Measurements from ENCODE around the gene NEBL.

DNA sequence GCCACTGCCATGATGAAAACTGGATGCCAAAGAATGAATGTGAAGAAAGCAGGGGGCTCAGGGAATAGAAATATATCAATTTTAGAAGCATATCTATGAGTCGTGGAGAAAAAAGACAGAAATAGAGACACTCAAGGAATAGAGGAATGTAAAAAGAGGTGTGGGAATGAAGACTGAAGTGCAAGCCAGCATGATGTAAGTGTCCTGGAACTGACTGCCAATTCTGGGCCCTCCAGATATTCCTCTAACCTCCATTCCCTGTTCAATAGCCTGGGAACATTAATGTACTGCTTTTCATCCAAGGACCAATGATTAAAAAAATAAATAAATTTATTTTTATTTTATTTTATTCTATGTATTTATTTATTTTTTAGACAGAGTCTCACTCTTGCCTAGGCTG lies 40.6 kb downstream of the NEBL start:
- TF ChIP-seq, protein P1, sequence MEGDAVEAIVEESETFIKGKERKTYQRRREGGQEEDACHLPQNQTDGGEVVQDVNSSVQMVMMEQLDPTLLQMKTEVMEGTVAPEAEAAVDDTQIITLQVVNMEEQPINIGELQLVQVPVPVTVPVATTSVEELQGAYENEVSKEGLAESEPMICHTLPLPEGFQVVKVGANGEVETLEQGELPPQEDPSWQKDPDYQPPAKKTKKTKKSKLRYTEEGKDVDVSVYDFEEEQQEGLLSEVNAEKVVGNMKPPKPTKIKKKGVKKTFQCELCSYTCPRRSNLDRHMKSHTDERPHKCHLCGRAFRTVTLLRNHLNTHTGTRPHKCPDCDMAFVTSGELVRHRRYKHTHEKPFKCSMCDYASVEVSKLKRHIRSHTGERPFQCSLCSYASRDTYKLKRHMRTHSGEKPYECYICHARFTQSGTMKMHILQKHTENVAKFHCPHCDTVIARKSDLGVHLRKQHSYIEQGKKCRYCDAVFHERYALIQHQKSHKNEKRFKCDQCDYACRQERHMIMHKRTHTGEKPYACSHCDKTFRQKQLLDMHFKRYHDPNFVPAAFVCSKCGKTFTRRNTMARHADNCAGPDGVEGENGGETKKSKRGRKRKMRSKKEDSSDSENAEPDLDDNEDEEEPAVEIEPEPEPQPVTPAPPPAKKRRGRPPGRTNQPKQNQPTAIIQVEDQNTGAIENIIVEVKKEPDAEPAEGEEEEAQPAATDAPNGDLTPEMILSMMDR (IDR thresholded peaks at IDR 0.05): no peak
- no peak for TF ChIP-seq POLR2A (IDR thresholded peaks at IDR 0.05)
